Parathyroid adenoma (tissue), 2 donors: ENCODE measurements around the gene CAMKK1.

Experiments used
- H2AFZ ChIP-seq: fragments of 300-600 bp; sonication (generic); one replicate; pipeline ENCODE4 v1.7.0; 2017; ENCODE audit warnings: antibody characterized with exemption, mild to moderate bottlenecking
- H3K27ac ChIP-seq: fragments of 300-600 bp; sonication (generic); one replicate; pipeline ENCODE4 v1.7.0; 2017
- H3K27me3 ChIP-seq: fragments of 300-600 bp; sonication (generic); one replicate; pipeline ENCODE4 v1.7.0; 2017; ENCODE audit warnings: low read length; ENCODE audit not compliant: control insufficient read depth, insufficient read depth
- H3K36me3 ChIP-seq: fragments of 300-600 bp; sonication (generic); one replicate; pipeline ENCODE4 v1.7.0; 2017; ENCODE audit warnings: low read length; ENCODE audit not compliant: control insufficient read depth, insufficient read depth
- H3K4me1 ChIP-seq: fragments of 300-600 bp; sonication (generic); one replicate; pipeline ENCODE4 v1.7.0; 2017; ENCODE audit warnings: control low read depth
- H3K4me2 ChIP-seq: fragments of 300-600 bp; sonication (generic); one replicate; pipeline ENCODE4 v1.7.0; 2017; ENCODE audit warnings: low read length
- H3K4me3 ChIP-seq: fragments of 300-600 bp; sonication (generic); one replicate; pipeline ENCODE4 v1.7.0; 2017; ENCODE audit warnings: low read depth, low read length
- H3K79me2 ChIP-seq: fragments of 300-600 bp; sonication (generic); one replicate; pipeline ENCODE4 v1.7.0; 2017; ENCODE audit warnings: control low read depth
- H3K9ac ChIP-seq: fragments of 300-600 bp; sonication (generic); one replicate; pipeline ENCODE4 v1.7.0; 2017; ENCODE audit warnings: mild to moderate bottlenecking
- H3K9me3 ChIP-seq: fragments of 300-600 bp; sonication (generic); one replicate; pipeline ENCODE4 v1.7.0; 2017; ENCODE audit warnings: low read length; ENCODE audit not compliant: control insufficient read depth
- TF ChIP-seq, protein P1 (sequence below): fragments of 300-600 bp; sonication (generic); IDR thresholded peaks from one replicate; pipeline ENCODE4 v1.7.0; 2017; ENCODE audit warnings: antibody characterized with exemption, mild to moderate bottlenecking
- donor health status: primary hyperparathyroidism.

Gene CAMKK1

DNA sequence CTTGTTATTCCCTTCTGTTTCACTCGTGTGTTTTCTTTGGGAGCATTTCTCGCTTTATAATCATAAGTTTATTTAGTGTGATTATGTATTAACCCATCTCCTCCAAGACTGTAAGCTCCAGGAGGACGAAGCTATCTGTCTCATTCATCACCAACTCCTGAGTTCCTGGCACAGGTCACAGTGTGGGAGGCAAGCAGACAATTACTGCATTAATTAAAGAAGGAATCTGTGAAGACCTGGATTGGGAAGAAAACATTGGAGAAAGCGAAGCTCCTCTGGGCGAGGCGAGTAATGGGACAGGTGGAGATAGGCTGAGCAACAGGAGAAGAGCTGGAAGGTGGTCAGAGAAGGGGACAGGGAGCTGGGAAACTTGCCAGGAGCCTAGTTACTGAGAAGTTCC, 7.8 kb upstream of the CAMKK1 start:
- Histone ChIP-seq H3K4me3 (no peak overlapping the region), H3K36me3 (no peaks in the 10 kb centered on the region)
- TF ChIP-seq, protein P1, sequence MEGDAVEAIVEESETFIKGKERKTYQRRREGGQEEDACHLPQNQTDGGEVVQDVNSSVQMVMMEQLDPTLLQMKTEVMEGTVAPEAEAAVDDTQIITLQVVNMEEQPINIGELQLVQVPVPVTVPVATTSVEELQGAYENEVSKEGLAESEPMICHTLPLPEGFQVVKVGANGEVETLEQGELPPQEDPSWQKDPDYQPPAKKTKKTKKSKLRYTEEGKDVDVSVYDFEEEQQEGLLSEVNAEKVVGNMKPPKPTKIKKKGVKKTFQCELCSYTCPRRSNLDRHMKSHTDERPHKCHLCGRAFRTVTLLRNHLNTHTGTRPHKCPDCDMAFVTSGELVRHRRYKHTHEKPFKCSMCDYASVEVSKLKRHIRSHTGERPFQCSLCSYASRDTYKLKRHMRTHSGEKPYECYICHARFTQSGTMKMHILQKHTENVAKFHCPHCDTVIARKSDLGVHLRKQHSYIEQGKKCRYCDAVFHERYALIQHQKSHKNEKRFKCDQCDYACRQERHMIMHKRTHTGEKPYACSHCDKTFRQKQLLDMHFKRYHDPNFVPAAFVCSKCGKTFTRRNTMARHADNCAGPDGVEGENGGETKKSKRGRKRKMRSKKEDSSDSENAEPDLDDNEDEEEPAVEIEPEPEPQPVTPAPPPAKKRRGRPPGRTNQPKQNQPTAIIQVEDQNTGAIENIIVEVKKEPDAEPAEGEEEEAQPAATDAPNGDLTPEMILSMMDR, result no peak

DNA sequence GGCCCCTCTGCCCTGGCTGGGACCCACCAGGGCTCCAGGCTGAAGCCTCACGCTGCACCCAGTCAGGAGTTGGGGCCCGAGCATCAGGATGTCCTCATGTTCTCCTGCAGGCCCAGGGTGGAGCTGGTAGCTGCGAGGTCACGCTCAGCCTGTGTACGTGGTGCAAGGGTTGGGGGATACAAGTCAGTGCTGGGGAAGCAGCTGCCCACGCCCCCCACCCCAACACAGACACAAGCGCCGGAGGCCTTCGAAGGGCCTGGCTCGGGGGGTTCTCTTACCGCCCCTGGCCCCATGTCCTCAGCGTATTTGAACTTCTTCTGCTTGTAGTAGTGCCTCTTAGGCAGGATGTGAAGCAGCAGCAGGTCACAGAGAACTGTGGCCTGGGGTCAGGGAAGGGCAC, 4.9 kb upstream of the CAMKK1 start:
- no peaks in the 10 kb centered on the region for H3K79me2 ChIP-seq
- peaks cover 10% of the 10 kb centered on the region for H3K4me1 ChIP-seq
- no peak overlapping the region for H3K4me3 ChIP-seq
- no peak overlapping the region for H3K9ac ChIP-seq
- H3K36me3 ChIP-seq, result no peaks in the 10 kb centered on the region
- H3K27me3 ChIP-seq, result no peaks in the 10 kb centered on the region
- no peak overlapping the region for H2AFZ ChIP-seq
- H3K27ac ChIP-seq, result no peak overlapping the region
- no peaks in the 10 kb centered on the region for H3K9me3 ChIP-seq
- TF ChIP-seq, protein P1, result no peak
- no peak overlapping the region for H3K4me2 ChIP-seq

More for the DNA sequence above, 7.8 kb upstream of the CAMKK1 start:
- Histone ChIP-seq H3K9me3 (no peaks in the 10 kb centered on the region), H3K27ac (no peak overlapping the region), H3K9ac (no peak overlapping the region), H3K79me2 (no peaks in the 10 kb centered on the region), H3K4me2 (no peak overlapping the region), H3K27me3 (no peaks in the 10 kb centered on the region), H3K4me1 (no peaks in the 10 kb centered on the region), H2AFZ (no peak overlapping the region)

DNA sequence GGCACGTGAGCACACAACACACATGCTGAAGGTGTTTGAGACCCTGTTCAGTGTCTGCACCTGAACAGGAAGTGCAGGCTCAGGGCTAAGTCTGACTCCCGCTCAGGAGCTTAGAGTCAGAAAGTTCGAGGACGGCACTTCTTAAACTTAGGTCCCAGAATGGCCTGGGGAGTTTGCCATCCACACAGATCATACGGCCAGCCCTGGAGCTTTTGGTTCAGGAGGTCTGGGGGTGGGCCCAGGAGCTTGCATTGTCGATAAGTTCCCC, 4.0 kb upstream of the CAMKK1 start:
- no peaks in the 10 kb centered on the region for H3K27me3 ChIP-seq
- no peaks in the 10 kb centered on the region for H3K79me2 ChIP-seq
- H2AFZ ChIP-seq, result no peak overlapping the region
- no peak overlapping the region for H3K4me3 ChIP-seq
- H3K9ac ChIP-seq, result no peak overlapping the region
- H3K9me3 ChIP-seq, result no peaks in the 10 kb centered on the region
- H3K36me3 ChIP-seq, result no peaks in the 10 kb centered on the region
- TF ChIP-seq, protein P1, result no peak
- H3K4me2 ChIP-seq, result no peak overlapping the region
- H3K27ac ChIP-seq, result no peak overlapping the region
- H3K4me1 ChIP-seq, result peaks cover 10% of the 10 kb centered on the region

DNA sequence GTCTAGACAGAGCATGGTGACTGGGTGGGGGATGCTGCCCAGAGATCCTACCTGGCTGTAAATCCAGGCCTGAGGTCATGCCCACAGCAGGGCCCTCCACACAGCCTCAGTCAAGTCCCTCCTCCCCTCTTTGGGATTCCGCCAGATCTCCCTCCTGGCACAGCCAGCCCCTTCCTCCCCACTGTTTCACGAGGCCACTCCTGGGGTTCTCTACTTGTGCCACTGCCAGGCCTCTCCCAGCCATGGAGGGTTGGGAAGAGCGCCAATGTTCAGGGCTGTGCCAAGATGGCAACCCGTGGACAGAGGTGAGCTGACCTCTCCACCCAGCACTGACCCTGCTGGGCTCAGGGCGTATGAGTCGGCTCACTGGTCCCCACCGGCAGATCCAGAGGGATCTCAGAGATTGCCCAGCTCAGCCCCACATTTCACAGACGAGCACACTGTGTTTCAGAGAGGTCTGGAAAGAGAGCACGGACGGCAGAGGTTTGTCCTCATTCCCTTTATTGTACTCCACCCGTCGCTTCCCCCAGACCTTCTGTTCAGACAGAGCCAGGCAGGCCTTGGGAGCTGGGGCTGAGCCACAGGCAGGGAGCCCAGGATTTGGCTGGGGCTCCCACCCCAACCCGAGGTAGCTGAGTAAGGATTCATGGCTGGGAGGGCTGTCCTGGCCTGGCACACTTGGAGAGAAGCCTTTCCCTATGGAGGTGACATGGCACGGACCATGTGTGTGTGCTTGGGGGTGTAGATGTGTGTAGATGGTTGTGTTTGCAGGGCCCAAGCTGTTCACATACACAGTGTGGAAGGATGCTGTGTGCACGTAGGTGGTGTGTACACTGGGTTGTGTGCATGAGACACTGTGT, 3.5 kb upstream of the CAMKK1 start:
- no peak overlapping the region for H3K4me2 ChIP-seq
- TF ChIP-seq, protein P1, result no peak
- no peaks in the 10 kb centered on the region for H3K79me2 ChIP-seq
- no peaks in the 10 kb centered on the region for H3K9me3 ChIP-seq
- H3K36me3 ChIP-seq, result no peaks in the 10 kb centered on the region
- peaks cover 10% of the 10 kb centered on the region for H3K4me1 ChIP-seq
- no peaks in the 10 kb centered on the region for H3K27me3 ChIP-seq
- no peak overlapping the region for H3K27ac ChIP-seq
- H3K9ac ChIP-seq, result no peak overlapping the region
- no peak overlapping the region for H3K4me3 ChIP-seq
- H2AFZ ChIP-seq, result no peak overlapping the region

DNA sequence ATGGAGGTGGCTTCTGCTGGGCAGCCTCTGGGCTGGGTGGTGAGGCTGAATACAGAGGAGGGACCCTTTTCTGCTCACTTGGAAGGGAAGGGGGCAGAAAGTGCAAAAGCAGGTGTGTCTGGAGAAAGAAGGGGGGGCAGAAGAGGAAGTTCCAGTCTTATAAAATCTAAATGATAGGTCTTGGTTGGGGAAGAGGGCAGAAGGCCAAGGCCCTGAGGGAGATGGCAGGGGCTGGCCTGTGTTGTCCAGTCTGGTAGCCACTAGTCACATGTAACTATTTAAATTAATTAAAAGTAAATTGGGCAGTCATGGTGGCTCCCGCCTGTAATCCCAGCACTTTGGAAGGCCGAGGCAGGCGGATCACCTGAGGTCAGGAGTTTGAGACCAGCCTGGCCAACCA, 2.5 kb upstream of the CAMKK1 start:
- TF ChIP-seq, protein P1, result no peak
- Histone ChIP-seq H3K4me2 (no peak overlapping the region), H2AFZ (peak overlapping the region; percentile 54), H3K4me3 (no peak overlapping the region), H3K27ac (peak overlapping the region; percentile 67), H3K4me1 (peaks cover 10% of the 10 kb centered on the region), H3K79me2 (no peaks in the 10 kb centered on the region), H3K36me3 (no peaks in the 10 kb centered on the region), H3K27me3 (no peaks in the 10 kb centered on the region), H3K9ac (no peak overlapping the region), H3K9me3 (no peaks in the 10 kb centered on the region)
